Jurkat, Clone E6-1 (cell line): ENCODE measurements around the gene ZNF226. TPM values are rescaled to one million over a fixed set of nuclear protein-coding genes. Genes with fewer than 3 reads are reported as not detected.
"Not testable (repeated sequence)": the region's sequence is repeated elsewhere in the genome, so short reads cannot be mapped to it uniquely, and the experiment has no call there.

Source experiments
- DNase-seq: peaks from one replicate; pipeline ENCODE4 v3.0.0-alpha.2; 2011; ENCODE audit warnings: low read depth, low spot score
- H3K4me3 ChIP-seq: 2 replicates; pipeline ENCODE4 v1.5.1; 2011; ENCODE audit warnings: mild to moderate bottlenecking, low read length, control low read depth, moderate library complexity
- polyA plus RNA-seq: library from polyadenylated mRNA; unstranded; fragments of >200 nt; gene quantifications from one replicate; pipeline ENCODE4 v1.2.1, GENCODE V29; 2012; ENCODE audit warnings: missing spikeins; ENCODE audit not compliant: insufficient read length, insufficient read depth

Gene ZNF226
- 15.7 TPM for polyA plus RNA-seq

DNA sequence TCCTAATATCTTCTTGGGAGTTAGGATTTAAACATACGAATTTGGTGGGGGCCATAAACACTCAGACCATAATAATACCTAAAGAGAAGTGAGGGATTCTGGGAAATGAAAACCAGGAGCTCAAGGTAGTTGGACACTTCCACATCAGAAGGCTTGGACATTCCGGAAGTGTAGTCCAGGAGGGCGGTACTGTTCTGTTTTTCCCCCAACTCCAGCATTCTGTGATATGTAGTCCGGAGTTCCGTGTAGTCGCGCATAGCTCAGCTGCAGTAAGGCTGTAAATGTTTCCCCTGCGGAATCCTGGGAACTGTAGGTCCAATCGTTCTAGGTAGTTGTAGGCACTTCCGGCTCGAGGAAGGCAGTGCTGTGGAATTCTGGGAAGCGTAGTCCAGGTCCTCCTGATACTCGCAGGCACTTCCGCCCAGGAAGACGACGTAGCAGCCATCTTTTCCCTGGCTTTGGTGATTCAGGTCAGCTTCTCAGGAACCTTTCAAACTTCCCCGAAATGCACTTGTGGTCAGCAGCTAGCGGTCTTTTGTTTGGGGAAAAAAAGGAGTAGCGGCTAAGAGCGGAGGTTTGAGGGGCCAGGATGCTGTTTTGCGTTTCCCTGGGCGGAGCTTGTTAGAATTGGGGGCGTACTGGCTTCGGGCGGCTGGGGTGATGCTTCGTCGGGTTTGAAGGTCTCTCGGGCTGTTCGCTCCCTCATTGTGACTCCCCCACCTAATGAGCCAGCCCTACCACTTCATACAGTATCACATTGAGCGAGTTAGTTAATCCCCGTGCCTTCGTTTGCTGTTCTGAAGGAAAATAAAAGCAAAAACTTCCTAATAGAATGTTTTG lies at the start of gene ZNF226:
TSS of gene ZNF226 (plus strand) at position 428 of the 840 bp plus-strand sequence. CDS start 4,981 bp downstream, outside the sequence.
- H3K4me3 ChIP-seq: peak within 1 kb of the TSS; percentile 74
- peak; percentile 96 for DNase-seq

DNA sequence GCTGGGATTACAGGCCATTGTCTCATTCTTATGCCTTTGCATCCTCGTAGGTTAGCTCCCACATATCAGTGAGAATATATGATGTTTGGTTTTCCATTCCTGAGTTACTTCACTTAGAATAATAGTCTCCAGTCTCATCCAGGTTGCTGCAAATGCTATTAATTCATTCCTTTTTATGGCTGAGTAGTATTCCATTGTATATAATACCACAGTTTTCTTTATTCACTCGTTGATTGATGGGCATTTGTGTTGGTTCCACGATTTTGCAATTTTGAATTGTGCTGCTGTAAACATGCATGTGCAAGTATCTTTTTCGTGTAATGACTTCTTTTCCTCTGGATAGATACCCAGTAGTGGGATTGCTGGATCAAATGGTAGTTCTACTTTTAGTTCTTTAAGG lies 43.7 kb upstream of the ZNF226 start:
- H3K4me3 ChIP-seq: not testable (repeated sequence)

GRCh38 chr19:44131955-44132354 lies 32.9 kb upstream of the ZNF226 start:
- H3K4me3 ChIP-seq: no peak overlapping the region
- no peak for DNase-seq

More for the DNA sequence above, 43.7 kb upstream of the ZNF226 start:
- not testable (repeated sequence) for DNase-seq

DNA sequence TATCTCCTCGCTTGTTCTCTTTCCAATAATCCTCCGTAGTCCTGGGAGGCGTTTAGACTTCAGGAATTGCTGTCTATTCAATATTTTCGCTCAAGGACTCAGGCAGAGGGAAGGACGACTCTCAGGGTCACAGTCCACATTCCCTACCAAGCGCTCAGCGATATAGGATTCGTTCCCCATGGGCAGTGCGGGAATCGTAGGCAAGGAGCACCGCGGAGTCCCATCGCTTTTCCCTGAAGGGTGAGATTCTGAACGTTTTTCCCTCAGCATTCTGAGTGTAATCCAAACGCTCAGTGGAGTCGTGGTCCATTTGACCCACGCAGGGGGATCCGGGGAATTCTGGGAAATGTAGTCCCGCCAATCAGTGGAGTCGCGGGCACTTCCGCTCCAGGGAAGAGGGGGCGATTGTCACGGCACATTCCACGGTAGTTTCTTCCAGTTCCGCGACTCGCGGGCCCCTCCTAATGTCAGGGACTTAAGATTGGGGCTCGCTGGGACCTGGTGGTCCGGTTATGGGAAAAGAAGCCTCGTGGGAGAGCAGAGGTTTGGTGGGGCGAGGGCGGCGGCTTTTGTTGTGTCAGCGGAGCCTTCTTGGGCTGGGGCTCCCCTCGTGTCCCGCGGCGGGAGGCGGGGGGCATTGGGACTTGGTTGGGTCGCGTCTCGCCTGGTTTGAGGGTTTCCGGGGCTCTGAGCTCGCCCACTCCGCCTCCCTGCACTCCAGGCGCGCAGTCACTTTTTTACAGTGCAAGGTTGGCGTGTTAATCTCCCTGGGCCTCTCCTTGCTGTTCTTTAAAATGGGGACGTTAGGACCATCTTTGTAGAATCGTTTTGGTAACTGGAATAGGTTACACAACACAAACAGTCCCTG lies 23.5 kb upstream of the ZNF226 start, which contains the start of gene ZNF234:
TSS of gene ZNF234 (plus strand) at position 364 of the 868 bp plus-strand sequence. CDS start 3,079 bp downstream, outside the sequence.
- no peak for DNase-seq
- H3K4me3 ChIP-seq: no peak within 1 kb of the TSS

GRCh38 chr19:44142059-44142433 lies 22.9 kb upstream of the ZNF226 start:
- no peak overlapping the region for H3K4me3 ChIP-seq
- DNase-seq: no peak

- no peak overlapping the region for H3K4me3 ChIP-seq
- DNase-seq: no peak
Measured at GRCh38 chr19:44149776-44150175, 15.1 kb upstream of the ZNF226 start.

DNA sequence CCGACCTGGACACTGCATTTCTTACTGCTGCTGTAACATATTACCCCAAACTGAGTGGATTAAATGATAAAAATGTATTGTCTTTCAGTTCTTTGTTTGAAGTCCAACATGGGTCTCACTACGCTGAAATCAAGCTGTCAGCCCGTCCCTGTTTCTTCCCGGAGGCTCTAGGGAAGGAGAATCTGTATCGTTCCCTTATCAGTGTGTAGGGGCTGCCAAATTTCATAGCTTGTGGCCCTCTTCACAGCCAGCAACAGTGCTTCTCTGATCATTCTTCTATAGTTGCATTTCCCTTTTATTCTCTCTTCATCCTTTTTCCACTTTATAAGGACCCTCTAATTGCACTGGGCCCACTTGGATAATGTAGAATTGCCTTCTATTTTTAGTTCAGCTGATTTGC lies 13.4 kb upstream of the ZNF226 start:
- H3K4me3 ChIP-seq: no peak overlapping the region
- no peak for DNase-seq

DNA sequence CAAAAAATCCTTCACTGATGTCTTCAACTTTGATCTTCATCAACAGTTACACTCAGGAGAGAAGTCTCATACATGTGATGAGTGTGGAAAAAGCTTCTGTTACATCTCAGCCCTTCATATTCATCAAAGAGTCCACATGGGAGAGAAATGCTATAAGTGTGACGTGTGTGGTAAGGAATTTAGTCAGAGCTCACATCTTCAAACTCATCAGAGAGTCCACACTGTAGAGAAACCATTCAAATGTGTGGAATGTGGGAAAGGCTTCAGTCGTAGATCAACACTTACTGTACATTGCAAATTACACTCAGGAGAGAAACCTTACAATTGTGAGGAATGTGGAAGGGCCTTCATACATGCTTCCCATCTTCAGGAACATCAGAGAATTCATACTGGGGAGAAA lies 8.4 kb upstream of the ZNF226 start:
- no peak for DNase-seq
- H3K4me3 ChIP-seq: no peak overlapping the region

GRCh38 chr19:44163789-44164188 lies 1.1 kb upstream of the ZNF226 start:
- H3K4me3 ChIP-seq: no peak overlapping the region
- no peak for DNase-seq

- peak overlapping the region; percentile 74 for H3K4me3 ChIP-seq
- no peak for DNase-seq
Measured at GRCh38 chr19:44164327-44164672, 600 bp upstream of the ZNF226 start.

DNA sequence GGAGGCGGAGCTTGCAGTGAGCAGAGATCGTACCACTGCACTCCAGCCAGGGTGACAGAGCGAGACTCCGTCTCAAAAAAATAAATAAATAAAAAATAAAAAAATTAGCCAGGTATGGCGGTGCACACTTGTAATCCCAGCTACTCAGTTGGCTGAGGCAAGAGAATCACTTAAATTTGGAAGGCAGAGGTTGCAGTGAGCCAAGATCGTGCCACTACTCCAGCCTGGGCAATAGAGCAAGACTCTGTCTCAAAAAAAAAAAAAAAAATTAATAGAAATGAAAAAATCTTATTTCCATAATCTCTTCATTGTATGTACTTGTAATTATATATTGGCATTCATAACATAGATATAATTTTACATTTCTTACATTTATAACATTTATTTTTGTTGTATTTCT lies 5.8 kb downstream of the ZNF226 start:
- DNase-seq, H3K4me3 ChIP-seq: not testable (repeated sequence)

GRCh38 chr19:44176590-44176989 lies 11.7 kb downstream of the ZNF226 start:
- no peak overlapping the region for H3K4me3 ChIP-seq
- DNase-seq: no peak

DNA sequence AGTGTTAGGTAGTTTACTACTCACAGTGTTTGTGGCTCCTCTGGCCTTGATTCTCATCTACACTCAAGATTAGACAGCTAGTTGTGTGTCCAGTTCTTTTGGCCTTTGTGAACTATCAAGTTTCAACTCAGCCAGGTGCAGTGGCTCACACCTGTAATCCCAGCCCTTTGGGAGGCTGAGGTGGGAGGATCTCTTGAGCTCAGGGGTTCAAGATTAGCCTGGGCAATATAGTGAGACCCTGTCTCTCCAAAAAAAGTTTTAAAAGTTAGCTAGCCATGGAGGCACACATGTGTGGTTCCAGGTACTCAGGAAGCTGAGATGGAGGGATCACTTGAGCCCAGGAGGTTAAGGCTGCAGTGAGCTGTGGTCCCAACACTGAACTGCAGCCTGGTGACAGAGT lies 16.1 kb downstream of the ZNF226 start:
- no peak for DNase-seq
- no peak overlapping the region for H3K4me3 ChIP-seq

DNA sequence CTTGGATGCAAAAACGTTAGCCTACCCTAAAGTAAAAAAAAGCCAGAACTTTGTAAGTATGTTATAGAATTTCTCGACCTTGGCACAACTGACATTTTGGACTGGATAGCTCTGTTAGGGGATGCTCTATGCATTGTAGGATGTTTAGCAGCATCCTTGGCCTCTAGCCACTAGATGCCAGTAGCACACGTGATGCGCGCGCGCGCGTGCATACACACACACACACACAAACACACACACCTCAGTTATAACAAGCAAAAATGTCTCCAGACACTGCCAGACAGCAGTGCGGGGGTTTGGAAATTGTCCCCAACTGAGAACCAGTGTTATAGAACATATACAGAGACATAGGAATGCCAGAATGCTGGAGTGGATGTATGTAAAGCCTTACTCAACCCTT lies 17.2 kb downstream of the ZNF226 start:
- no peak overlapping the region for H3K4me3 ChIP-seq
- no peak for DNase-seq

GRCh38 chr19:44190020-44190419 lies 25.1 kb downstream of the ZNF226 start:
- H3K4me3 ChIP-seq: no peak overlapping the region
- no peak for DNase-seq

DNA sequence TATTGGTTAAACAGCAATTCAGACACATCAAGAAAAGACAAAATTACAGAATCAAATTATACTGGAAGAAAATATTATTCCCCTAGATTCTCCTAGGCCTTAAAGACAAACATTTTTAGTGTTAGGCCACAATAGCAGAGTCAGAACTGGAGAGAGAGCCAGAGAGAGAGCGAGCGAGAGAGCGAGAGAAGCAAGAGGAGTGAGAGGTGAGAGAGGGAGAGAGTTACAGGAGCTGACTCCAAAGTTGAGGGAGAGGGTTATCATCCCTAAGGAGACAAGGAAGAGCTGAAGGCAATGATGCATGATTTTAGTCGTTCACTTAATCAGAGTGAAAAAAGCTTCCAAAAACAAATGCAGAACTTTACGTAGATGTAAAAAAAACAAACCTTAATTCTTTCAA lies 27.2 kb downstream of the ZNF226 start:
- no peak for DNase-seq
- H3K4me3 ChIP-seq: no peak overlapping the region

- H3K4me3 ChIP-seq: no peak overlapping the region
- no peak for DNase-seq
Measured at GRCh38 chr19:44196772-44197171, 31.9 kb downstream of the ZNF226 start.

DNA sequence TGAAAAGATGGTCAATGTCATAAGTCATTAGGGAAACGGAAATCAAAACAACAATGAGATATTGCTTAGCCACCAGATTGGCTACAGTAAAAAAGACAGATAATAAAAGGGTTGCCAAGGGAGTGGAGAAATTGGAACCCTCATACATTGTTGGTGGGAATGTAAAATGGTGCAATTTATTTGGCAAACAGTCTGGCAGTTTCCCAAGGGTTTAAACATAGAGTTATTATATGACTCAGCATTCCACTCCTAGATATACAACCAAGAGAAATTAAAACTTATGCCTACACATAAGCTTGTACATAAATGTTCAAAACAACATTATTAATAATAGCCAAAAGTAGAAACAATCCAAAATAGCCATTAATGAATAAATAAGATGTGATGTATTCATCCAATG lies 37.6 kb downstream of the ZNF226 start:
- DNase-seq: no peak
- no peak overlapping the region for H3K4me3 ChIP-seq

GRCh38 chr19:44202974-44203373 lies 38.1 kb downstream of the ZNF226 start:
- DNase-seq: no peak

DNA sequence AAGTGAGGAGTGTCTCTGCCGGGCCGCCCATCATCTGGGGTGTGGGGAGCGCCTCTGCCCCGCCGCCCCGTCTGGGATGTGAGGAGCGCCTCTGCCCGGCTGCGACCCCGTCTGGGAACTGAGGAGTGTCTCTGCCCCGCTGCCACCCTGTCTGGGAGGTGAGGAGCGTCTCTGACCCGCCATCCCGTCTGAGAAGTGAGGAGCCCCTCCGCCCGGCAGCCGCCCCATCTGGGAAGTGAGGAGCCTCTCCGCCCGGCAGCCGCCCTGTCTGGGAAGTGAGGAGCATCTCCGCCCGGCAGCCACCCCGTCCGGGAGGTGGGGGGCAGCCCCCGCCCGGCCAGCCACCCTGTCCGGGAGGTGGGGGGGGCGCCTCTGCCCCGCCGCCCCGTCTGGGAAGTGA lies 39.0 kb downstream of the ZNF226 start:
- not testable (repeated sequence) for DNase-seq, H3K4me3 ChIP-seq

More at GRCh38 chr19:44202974-44203373, 38.1 kb downstream of the ZNF226 start:
- no peak overlapping the region for H3K4me3 ChIP-seq
